Inferior parietal cortex (tissue), 1 donor: ENCODE results near the gene IPO4.

Experiments
- DNase-seq: peaks from one replicate; pipeline ENCODE4 v3.0.0-alpha.2; 2016; ENCODE audit errors: extremely low spot score

IPO4 gene

DNA sequence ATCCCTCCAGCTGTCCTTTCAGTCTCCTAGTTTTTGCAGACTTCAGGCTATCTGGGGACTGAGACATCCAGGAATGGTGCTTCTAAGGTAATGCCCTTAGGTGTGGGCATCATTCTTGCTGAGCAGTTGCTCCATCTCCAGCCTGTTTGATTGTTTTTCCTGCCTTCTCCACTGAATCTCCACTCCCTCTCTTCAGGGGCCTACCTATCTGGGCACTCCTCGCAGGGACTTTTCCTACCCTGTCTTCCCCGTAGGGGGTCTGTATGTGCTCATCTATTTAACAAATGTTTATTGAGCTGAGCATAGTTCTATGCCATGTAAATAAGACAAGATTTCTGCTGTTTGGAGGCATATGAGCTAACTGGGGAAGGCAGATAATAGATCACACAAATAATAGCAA lies 55.6 kb downstream of the IPO4 start:
- DNase-seq = no peak

DNA sequence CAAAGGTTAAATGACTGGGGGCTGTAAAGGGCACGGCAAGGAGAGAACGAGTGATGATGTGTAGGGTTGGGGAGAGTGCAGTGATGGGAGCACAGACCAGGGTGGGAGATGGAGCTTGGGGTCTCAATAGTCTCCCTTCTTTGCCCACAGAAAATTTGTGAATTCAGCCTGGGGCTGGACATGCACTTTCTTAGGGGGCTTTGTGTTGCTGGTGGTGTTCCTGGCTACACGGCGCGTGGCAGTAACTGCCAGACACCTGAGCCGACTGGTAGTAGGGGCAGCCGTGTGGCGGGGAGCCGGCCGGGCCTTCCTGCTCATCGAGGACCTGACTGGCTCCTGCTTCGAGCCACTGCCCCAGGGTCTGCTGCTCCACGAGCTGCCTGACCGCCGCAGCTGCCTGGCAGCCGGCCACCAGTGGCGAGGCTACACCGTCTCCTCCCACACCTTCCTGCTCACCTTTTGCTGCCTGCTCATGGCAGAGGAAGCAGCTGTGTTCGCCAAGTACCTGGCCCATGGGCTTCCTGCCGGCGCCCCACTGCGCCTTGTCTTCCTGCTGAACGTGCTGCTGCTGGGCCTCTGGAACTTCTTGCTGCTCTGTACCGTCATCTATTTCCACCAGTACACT lies 56.4 kb downstream of the IPO4 start:
- DNase-seq = no peak

DNA sequence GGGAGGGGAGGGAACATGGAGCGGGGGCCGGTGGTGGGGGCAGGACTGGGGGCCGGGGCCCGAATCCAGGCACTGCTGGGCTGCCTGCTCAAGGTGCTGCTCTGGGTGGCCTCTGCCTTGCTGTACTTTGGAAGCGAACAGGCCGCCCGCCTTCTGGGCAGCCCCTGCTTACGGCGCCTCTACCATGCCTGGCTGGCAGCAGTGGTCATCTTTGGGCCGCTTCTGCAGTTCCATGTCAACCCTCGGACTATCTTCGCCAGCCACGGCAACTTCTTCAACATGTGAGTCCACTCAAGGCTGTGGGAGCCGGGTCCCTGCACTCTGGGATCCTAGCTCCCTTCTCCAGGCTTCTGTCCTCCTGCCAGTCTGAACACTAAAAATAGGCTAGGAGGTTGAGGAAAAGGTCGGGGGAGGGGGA lies 57.1 kb downstream of the IPO4 start:
- DNase-seq = no peak

DNA sequence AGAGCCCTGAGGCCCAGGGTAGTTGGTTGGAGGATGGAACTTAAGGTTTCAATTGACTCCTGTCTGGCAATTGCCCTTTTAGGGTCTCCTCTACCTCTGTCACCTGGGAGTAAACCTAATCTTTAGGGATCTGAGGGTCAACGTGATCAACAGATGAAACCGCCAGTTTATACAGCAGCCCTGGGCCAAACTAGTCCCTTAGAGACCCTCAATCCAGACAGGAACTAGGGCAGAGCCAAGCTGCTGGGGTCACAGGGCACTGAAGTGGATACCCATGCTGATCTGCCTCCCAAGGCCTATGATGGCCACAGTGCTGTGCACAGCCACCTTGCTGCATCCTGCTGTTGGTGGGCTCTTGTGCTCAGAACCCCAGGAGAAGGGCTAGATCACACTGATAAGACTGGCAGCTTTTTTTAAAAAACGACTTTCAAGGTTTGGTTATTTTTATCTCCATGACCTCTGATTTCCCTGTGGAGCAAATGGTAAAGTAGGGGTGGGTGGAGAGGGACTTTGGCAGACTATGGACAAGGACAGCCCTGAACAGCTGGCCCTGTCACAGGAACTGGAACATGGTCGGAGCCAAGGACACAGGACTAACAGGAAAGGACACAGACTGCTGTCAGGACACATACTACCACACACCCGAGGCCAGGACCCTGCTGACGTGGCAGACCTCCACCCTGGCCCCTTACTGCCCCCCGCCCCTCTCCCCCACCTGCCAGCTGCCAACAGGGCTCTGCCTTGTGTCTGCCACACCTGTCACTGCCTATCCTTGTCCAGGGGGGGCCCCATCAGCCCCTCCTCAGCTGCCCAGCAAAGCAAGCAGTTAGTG lies 57.7 kb downstream of the IPO4 start:
- no peak for DNase-seq

DNA sequence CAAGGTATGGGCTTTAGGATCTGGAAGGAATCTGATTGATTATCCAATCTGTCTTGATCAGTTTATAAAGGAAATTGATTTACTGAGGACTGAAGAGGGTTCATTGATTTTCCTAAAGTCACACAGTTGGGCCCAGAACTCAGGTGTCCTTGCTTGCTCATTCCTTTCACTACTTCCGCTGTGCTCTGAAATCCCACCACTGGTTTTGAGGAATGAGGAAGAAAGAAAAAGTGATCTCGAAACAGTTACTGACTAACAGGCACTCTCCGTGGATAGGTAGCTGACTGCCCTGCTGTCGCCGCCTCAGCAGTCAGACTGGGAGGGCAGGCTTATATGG lies 58.3 kb downstream of the IPO4 start, which contains the start of gene FITM1:
FITM1 (plus strand) TSS at position 280 of the 337 bp plus-strand sequence. CDS start 905 bp downstream, outside the sequence.
- DNase-seq = no peak
